SK-N-SH treated with all-trans-retinoic acid at 6 μM for 48 hours (cell line): Measurements from ENCODE around the gene GLRX.

Source experiments
- ATAC-seq: fragments of 200-7000 bp; cut with Tn5 transposase; 3 replicates; pipeline ENCODE4 v1.9.1; 2020; ENCODE audit warnings: mild to moderate bottlenecking, moderate library complexity
- ARNTL ChIP-seq: fragments of 450-650 bp; formaldehyde crosslinking; IDR thresholded peaks from 2 replicates; pipeline ENCODE4 v1.5.0; 2020; ENCODE audit warnings: low read depth, mild to moderate bottlenecking, moderate library complexity, borderline replicate concordance
- BACH2 ChIP-seq: fragments of 250-450 bp; sonication (Bioruptor Pico); IDR thresholded peaks from 2 replicates; pipeline ENCODE4 v1.9.0; 2021; ENCODE audit warnings: mild to moderate bottlenecking, borderline replicate concordance
- CREB5 ChIP-seq: fragments of 250-450 bp; sonication (Bioruptor Pico); IDR thresholded peaks from 2 replicates; pipeline ENCODE4 v1.5.1; 2020; ENCODE audit warnings: low read depth, mild to moderate bottlenecking, moderate library complexity
- ESRRG ChIP-seq: fragments of 250-450 bp; sonication (Bioruptor Pico); IDR thresholded peaks from 2 replicates; pipeline ENCODE4 v1.6.1; 2021; ENCODE audit warnings: mild to moderate bottlenecking
- GLIS3 ChIP-seq: fragments of 250-450 bp; sonication (Bioruptor Pico); IDR thresholded peaks from 2 replicates; pipeline ENCODE4 v1.5.0; 2020; ENCODE audit warnings: mild to moderate bottlenecking, moderate library complexity
- ISL1 ChIP-seq: fragments of 250-450 bp; sonication (Bioruptor Pico); IDR thresholded peaks from 2 replicates; pipeline ENCODE4 v2.1.2; 2022; ENCODE audit warnings: mild to moderate bottlenecking, moderate library complexity
- OSR1 ChIP-seq: fragments of 250-450 bp; sonication (Bioruptor Pico); IDR thresholded peaks from 2 replicates; pipeline ENCODE4 v1.8.0; 2022; ENCODE audit warnings: moderate library complexity, mild to moderate bottlenecking, inconsistent platforms
- SNAI2 ChIP-seq: fragments of 250-450 bp; sonication (Bioruptor Pico); IDR thresholded peaks from 2 replicates; pipeline ENCODE4 v1.5.0; 2020; ENCODE audit warnings: mild to moderate bottlenecking, moderate library complexity
- TCF4 ChIP-seq: fragments of 250-450 bp; sonication (Bioruptor Pico); IDR thresholded peaks from 2 replicates; pipeline ENCODE4 v1.8.0; 2021; ENCODE audit warnings: mild to moderate bottlenecking, moderate library complexity, borderline replicate concordance
- TOX ChIP-seq: fragments of 250-450 bp; sonication (Bioruptor Pico); IDR thresholded peaks from 2 replicates; pipeline ENCODE4 v1.8.0; 2021; ENCODE audit warnings: mild to moderate bottlenecking, moderate library complexity, borderline replicate concordance
- ZC3H10 ChIP-seq: fragments of 250-450 bp; sonication (Bioruptor Pico); IDR thresholded peaks from 2 replicates; pipeline ENCODE4 v1.5.1; 2021; ENCODE audit warnings: mild to moderate bottlenecking, moderate library complexity
- ZFP3 ChIP-seq: fragments of 250-450 bp; sonication (Bioruptor Pico); IDR thresholded peaks from 2 replicates; pipeline ENCODE4 v1.5.0; 2020; ENCODE audit warnings: mild to moderate bottlenecking, moderate library complexity
- ZNF565 ChIP-seq: fragments of 450-650 bp; formaldehyde crosslinking; conservative IDR thresholded peaks from 2 replicates; pipeline ENCODE4 v1.5.0; 2020; ENCODE audit warnings: low read depth, mild to moderate bottlenecking, moderate library complexity
- ZNF70 ChIP-seq: fragments of 450-650 bp; formaldehyde crosslinking; IDR thresholded peaks from 2 replicates; pipeline ENCODE4 v1.5.0; 2020; ENCODE audit warnings: mild to moderate bottlenecking, moderate library complexity
- ZNF8 ChIP-seq: fragments of 450-650 bp; formaldehyde crosslinking; IDR thresholded peaks from 2 replicates; pipeline ENCODE4 v1.5.0; 2020; ENCODE audit warnings: mild to moderate bottlenecking, moderate library complexity
- TF ChIP-seq, protein P1 (sequence below): fragments of 250-450 bp; sonication (Bioruptor Pico); IDR thresholded peaks from 2 replicates; pipeline ENCODE4 v1.5.0; 2020; ENCODE audit warnings: mild to moderate bottlenecking, moderate library complexity
- TF ChIP-seq, protein P2 (sequence below): fragments of 250-450 bp; sonication (Bioruptor Pico); IDR thresholded peaks from 2 replicates; pipeline ENCODE4 v1.8.0; 2021; ENCODE audit warnings: low read depth, mild to moderate bottlenecking, moderate library complexity, borderline replicate concordance
- TF ChIP-seq, protein P3 (sequence below): fragments of 250-450 bp; sonication (Bioruptor Pico); IDR thresholded peaks from 2 replicates; pipeline ENCODE4 v1.5.1; 2021; ENCODE audit warnings: mild to moderate bottlenecking, moderate library complexity

The GLRX gene

DNA sequence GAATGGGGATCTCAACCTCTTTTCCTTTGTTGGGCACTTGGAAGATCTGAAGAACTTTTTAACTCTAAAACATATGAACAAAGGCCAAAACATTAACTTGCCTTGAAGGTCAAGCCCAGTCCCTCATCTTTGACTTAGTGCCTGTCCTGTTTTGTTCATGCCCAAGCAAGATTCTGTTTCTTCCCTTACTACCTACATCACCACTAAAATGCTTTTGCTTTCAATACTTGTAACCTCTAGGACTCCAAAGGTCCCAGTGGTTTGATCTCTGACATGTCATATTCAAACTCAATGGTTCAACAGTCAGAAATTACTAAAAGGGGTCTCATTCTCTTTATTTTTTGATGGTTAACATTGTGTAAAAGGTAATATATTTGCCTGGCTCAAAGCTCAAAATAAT is 24.0 kb downstream of the GLRX start:
- TF ChIP-seq ESRRG, result no peak
- TF ChIP-seq ZNF8, result no peak
- no peak for TF ChIP-seq TCF4
- TF ChIP-seq CREB5 (CRISPR knock-in tag), result no peak
- ATAC-seq, result no peak

- TF ChIP-seq BACH2 (CRISPR knock-in tag) (no peak), SNAI2 (CRISPR knock-in tag) (no peak), OSR1 (no peak), ZNF565 (CRISPR knock-in tag) (no peak), CREB5 (CRISPR knock-in tag) (no peak), ISL1 (CRISPR knock-in tag) (no peak)
- TF ChIP-seq, protein P1, sequence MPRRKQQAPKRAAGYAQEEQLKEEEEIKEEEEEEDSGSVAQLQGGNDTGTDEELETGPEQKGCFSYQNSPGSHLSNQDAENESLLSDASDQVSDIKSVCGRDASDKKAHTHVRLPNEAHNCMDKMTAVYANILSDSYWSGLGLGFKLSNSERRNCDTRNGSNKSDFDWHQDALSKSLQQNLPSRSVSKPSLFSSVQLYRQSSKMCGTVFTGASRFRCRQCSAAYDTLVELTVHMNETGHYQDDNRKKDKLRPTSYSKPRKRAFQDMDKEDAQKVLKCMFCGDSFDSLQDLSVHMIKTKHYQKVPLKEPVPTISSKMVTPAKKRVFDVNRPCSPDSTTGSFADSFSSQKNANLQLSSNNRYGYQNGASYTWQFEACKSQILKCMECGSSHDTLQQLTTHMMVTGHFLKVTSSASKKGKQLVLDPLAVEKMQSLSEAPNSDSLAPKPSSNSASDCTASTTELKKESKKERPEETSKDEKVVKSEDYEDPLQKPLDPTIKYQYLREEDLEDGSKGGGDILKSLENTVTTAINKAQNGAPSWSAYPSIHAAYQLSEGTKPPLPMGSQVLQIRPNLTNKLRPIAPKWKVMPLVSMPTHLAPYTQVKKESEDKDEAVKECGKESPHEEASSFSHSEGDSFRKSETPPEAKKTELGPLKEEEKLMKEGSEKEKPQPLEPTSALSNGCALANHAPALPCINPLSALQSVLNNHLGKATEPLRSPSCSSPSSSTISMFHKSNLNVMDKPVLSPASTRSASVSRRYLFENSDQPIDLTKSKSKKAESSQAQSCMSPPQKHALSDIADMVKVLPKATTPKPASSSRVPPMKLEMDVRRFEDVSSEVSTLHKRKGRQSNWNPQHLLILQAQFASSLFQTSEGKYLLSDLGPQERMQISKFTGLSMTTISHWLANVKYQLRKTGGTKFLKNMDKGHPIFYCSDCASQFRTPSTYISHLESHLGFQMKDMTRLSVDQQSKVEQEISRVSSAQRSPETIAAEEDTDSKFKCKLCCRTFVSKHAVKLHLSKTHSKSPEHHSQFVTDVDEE, result no peak
- no peak for ATAC-seq
These were observed 24.5 kb downstream of the GLRX start for GRCh38 chr5:95798048-95798447.

GRCh38 chr5:95797301-95797700 is 25.2 kb downstream of the GLRX start:
- no peak for TF ChIP-seq TCF4
- no peak for TF ChIP-seq ARNTL (CRISPR knock-in tag)
- no peak for TF ChIP-seq TOX
- TF ChIP-seq ZFP3, result no peak
- TF ChIP-seq ZC3H10 (CRISPR knock-in tag), result no peak
- TF ChIP-seq ISL1 (CRISPR knock-in tag), result no peak
- no peak for TF ChIP-seq SNAI2 (CRISPR knock-in tag)
- TF ChIP-seq BACH2 (CRISPR knock-in tag), result no peak
- TF ChIP-seq GLIS3, result no peak
- TF ChIP-seq, all 23 proteins: peak for 0
- ATAC-seq, result no peak

GRCh38 chr5:95794070-95794516 is 28.4 kb downstream of the GLRX start:
- no peak for TF ChIP-seq TCF4
- TF ChIP-seq OSR1, result no peak
- no peak for TF ChIP-seq ARNTL (CRISPR knock-in tag)
- TF ChIP-seq, protein P2, sequence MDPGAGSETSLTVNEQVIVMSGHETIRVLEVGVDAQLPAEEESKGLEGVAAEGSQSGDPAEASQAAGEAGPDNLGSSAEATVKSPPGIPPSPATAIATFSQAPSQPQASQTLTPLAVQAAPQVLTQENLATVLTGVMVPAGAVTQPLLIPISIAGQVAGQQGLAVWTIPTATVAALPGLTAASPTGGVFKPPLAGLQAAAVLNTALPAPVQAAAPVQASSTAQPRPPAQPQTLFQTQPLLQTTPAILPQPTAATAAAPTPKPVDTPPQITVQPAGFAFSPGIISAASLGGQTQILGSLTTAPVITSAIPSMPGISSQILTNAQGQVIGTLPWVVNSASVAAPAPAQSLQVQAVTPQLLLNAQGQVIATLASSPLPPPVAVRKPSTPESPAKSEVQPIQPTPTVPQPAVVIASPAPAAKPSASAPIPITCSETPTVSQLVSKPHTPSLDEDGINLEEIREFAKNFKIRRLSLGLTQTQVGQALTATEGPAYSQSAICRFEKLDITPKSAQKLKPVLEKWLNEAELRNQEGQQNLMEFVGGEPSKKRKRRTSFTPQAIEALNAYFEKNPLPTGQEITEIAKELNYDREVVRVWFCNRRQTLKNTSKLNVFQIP (CRISPR knock-in tag), result no peak
- TF ChIP-seq, protein P1, result no peak
- TF ChIP-seq SNAI2 (CRISPR knock-in tag), result 0 out of 2 replicates have a peak, but pooled peaks have one; percentile 26
- TF ChIP-seq ISL1 (CRISPR knock-in tag), result peak; percentile 66
- no peak for TF ChIP-seq ESRRG
- TF ChIP-seq TOX, result no peak
- no peak for TF ChIP-seq ZFP3
- TF ChIP-seq, protein P3, sequence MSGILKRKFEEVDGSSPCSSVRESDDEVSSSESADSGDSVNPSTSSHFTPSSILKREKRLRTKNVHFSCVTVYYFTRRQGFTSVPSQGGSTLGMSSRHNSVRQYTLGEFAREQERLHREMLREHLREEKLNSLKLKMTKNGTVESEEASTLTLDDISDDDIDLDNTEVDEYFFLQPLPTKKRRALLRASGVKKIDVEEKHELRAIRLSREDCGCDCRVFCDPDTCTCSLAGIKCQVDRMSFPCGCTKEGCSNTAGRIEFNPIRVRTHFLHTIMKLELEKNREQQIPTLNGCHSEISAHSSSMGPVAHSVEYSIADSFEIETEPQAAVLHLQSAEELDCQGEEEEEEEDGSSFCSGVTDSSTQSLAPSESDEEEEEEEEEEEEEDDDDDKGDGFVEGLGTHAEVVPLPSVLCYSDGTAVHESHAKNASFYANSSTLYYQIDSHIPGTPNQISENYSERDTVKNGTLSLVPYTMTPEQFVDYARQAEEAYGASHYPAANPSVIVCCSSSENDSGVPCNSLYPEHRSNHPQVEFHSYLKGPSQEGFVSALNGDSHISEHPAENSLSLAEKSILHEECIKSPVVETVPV (CRISPR knock-in tag), result no peak
- no peak for TF ChIP-seq ZC3H10 (CRISPR knock-in tag)
- TF ChIP-seq ZNF70, result no peak
- ATAC-seq, result peak; percentile 90
